CD1c-positive myeloid dendritic cell (primary cell): ENCODE data around the gene ECM2.

Experiments used
- DNase-seq: peaks from one replicate; pipeline ENCODE4 v3.0.0-alpha.2; 2016; ENCODE audit errors: extremely low spot score

ECM2 gene

DNA sequence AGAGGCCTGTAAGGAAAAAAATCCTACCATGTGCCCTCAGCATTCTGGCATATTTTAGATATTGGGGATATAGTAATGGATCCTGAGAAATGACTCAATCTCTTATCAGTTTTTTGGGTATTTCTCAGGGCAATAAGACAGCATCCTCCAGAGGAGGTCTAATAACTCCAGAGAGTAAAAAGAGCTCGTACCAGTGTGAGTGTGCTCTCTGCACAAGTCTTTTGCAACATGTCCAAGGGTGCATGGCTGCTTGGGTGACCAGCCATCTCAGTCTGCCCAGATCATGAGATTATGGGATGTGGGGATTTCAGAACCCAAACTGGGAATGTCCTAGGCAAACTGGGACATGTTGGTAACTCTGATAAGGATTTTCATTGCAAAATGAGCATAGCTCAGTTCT lies 68.7 kb downstream of the ECM2 start:
- no peak for DNase-seq

DNA sequence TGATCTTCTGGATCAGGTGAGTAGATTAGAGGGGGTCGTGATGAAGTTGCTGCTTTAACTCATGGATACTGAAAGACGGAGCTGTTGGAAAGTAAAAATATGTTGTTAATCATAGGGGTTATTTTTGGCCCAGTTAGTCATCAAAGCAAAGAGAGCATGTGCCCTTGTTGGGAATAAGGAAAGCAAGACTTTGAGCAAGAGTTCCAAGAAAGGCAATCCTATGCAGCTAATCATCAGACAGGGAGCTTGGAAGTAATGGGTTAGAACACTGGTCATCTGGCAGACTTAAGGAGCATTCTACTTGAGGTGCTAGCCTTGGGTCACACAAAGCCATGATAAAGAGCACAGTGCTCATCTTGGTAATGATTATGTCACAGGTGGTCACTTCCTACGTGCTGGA lies 71.8 kb downstream of the ECM2 start:
- no peak for DNase-seq

DNA sequence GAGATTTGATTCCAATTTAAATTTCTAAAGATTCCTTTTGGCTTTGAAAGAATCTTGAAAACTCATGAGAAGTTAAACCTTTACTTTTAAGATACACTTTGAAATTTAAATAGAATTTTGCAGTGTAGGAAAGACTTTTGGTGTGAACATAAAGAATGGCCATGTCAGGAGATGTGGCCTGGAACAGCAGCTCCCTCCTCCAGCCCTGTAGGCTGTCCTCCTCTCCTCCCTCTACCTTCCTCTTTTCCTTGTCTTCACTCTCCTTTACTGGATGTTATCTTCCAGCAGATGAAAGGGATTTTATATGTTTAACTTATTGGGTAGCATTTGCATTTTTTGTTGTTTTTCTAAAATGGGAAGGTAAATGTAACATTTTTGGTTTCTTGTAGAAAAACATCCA lies 72.4 kb downstream of the ECM2 start:
- DNase-seq = no peak

DNA sequence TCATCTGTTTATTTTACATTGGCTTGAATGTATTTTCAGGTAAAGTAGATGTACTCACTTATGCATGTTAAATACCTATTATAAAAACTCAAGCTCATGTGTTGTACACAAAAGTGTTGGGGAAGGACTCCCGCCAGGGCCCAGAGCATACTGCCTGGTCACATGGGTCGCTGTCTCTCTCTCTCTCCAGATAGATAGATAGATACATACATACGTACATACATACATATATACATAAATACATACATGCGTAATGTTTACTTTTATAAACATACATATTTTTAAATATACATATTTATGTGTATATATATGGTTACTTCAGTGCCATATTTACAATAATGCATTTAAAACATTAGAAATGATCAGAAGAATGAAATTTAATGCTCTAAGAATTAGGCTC lies 78.2 kb downstream of the ECM2 start:
- no peak for DNase-seq

DNA sequence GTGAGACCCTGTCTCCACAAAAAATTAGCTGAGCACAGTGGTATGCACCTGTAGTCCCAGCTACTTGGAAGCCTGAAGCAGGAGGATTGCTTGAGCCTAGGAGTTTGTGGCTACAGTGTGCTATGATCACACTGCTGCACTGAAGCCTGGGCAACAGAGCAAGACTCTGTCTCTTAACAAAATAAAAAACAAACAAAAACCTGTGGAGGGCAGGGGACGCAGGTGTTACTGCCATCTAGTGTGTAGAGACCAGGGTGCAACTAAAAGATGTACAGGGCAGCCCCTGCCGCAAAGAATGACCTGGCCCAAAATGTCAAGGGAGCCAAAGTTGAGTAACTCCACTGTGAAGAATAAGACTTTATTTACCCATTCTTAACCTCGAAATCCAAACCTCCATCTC lies 80.6 kb downstream of the ECM2 start:
- DNase-seq = no peak

DNA sequence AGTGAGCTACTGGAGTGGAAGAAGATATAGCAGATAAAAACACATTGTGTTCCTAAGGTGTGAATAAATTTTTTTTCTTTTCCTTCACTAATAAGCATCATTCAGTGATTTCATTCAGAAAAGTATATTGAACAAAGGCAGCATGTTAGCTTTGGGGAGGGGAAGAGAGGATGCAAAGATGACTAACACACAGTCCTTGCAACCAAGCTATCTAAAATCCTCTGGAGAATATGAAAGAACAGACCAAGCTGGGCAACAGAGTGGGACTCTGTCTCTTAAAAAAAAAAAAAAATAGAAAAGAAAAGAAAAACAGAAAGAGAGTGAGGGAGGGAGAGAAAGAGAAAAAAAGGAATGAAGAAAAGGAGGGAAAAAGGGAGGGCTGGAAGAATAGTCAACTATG lies 89.3 kb downstream of the ECM2 start:
- DNase-seq = no peak
